ENCODE results near the gene FLOT1.

Gene FLOT1

GRCh38 chr6:30717129-30717844 lies 25.2 kb downstream of the FLOT1 start, which contains the start of gene MDC1:
Gene MDC1 (minus strand): TSS chr6:30717281. CDS start chr6:30715175, 2,106 bp downstream.
- DNase-seq (ENCODE audit: extremely low spot score), result peak; percentile 94
- no peak for TF ChIP-seq FOXK2 (IDR thresholded peaks at IDR 0.05)
- TF ChIP-seq ARNT (IDR thresholded peaks at IDR 0.05), result no peak
- no peak for TF ChIP-seq FOXA1 (IDR thresholded peaks at IDR 0.05)
- TF ChIP-seq ELF4 (IDR thresholded peaks at IDR 0.05), result peak; percentile 48; the same call in 1 of the 2 replicates
- TF ChIP-seq BHLHE40 (IDR thresholded peaks at IDR 0.05; ENCODE audit: borderline replicate concordance), result no peak
- no peak for TF ChIP-seq LEF1 (IDR thresholded peaks at IDR 0.05; ENCODE audit: borderline replicate concordance)
- no peak for TF ChIP-seq SUZ12 (IDR thresholded peaks at IDR 0.05)
- TF ChIP-seq ZNF384 (IDR thresholded peaks at IDR 0.05), result no peak
- peak; percentile 91 for TF ChIP-seq NFRKB (IDR thresholded peaks at IDR 0.05)
- TF ChIP-seq HDGF (IDR thresholded peaks at IDR 0.05; ENCODE audit: borderline replicate concordance), result no peak; the same call in 1 of the 2 replicates
- TF ChIP-seq, protein P1, sequence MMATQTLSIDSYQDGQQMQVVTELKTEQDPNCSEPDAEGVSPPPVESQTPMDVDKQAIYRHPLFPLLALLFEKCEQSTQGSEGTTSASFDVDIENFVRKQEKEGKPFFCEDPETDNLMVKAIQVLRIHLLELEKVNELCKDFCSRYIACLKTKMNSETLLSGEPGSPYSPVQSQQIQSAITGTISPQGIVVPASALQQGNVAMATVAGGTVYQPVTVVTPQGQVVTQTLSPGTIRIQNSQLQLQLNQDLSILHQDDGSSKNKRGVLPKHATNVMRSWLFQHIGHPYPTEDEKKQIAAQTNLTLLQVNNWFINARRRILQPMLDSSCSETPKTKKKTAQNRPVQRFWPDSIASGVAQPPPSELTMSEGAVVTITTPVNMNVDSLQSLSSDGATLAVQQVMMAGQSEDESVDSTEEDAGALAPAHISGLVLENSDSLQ (IDR thresholded peaks at IDR 0.05), result peak; percentile 99
- TF ChIP-seq CTBP1 (IDR thresholded peaks at IDR 0.05; ENCODE audit: borderline replicate concordance), result no peak
- TF ChIP-seq SP1 (IDR thresholded peaks at IDR 0.05), result no peak
- TF ChIP-seq L3MBTL2 (conservative IDR thresholded peaks at IDR 0.05), result peak; percentile 29; the same call in 1 of the 2 replicates
- TF ChIP-seq TARDBP (IDR thresholded peaks at IDR 0.05), result peak; percentile 86
- peak; percentile 35; the same call in 1 of the 2 replicates for TF ChIP-seq FOXM1 (IDR thresholded peaks at IDR 0.05; ENCODE audit: borderline replicate concordance)
- ChIA-PET POLR2A (interaction anchor here (0.5 to 3.5 kb wide), 35 partner anchors 8 to 1109 kb away, joined by 3 to 101 read pairs (median 4); partner anchors contain the start of genes ABCF1, DHX16, NRM and PPP1R10), CTCF (interaction anchor here (0.7 to 1.3 kb wide), 5 partner anchors 12 to 45 kb away, joined by 3 to 4 read pairs (median 3); partner anchors contain the start of genes DHX16 and IER3)

GRCh38 chr6:30716879-30717128 lies 25.7 kb downstream of the FLOT1 start:
- peak; percentile 18 for DNase-seq (ENCODE audit: extremely low spot score)
- CTCF ChIA-PET, result interaction anchor here (0.7 to 1.3 kb wide), 3 partner anchors 13 to 44 kb away, joined by 3 to 4 read pairs (median 3); partner anchors contain the start of gene DHX16
- TF ChIP-seq FOXA1 (IDR thresholded peaks at IDR 0.05), result no peak
- TF ChIP-seq NFRKB (IDR thresholded peaks at IDR 0.05), result peak; percentile 45; the same call in 1 of the 2 replicates
- peak; percentile 44 for TF ChIP-seq L3MBTL2 (conservative IDR thresholded peaks at IDR 0.05)
- TF ChIP-seq, protein P1 (IDR thresholded peaks at IDR 0.05), result no peak
- no peak for TF ChIP-seq HDGF (IDR thresholded peaks at IDR 0.05; ENCODE audit: borderline replicate concordance)
- TF ChIP-seq SP1 (IDR thresholded peaks at IDR 0.05), result no peak
- TF ChIP-seq FOXM1 (IDR thresholded peaks at IDR 0.05; ENCODE audit: borderline replicate concordance), result no peak
- POLR2A ChIA-PET, result interaction anchor here (0.7 to 3.5 kb wide), 33 partner anchors 9 to 369 kb away, joined by 3 to 101 read pairs (median 4); partner anchors contain the start of genes ABCF1, DHX16, NRM and PPP1R10

DNA sequence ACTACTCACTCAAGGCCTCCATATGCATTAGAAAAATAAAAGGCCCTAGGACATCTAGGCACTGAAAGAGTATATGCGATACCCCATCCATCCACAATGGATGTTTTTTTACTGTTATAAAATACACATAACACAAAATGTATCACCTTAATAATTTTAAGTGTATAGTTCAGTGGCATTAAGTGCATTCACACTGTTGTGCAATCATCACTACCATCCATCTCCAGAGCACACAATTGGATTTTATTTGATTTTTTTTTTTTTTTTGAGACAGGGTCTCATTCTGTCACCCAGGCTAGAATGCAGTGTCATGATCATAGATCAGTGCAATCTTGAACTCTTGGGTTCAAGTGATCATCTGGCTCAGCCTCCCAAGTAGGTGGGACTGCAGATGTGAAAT lies 28.2 kb downstream of the FLOT1 start:
- POLR2A ChIA-PET, result no interaction called here
- DNase-seq (ENCODE audit: extremely low spot score), result no peak
- CTCF ChIA-PET, result no interaction called here
- TF ChIP-seq ARNT (IDR thresholded peaks at IDR 0.05), result no peak

- TF ChIP-seq SP1 (IDR thresholded peaks at IDR 0.05), result no peak
- no peak for TF ChIP-seq ELF4 (IDR thresholded peaks at IDR 0.05)
- no peak for TF ChIP-seq L3MBTL2 (conservative IDR thresholded peaks at IDR 0.05)
- no peak for TF ChIP-seq BHLHE40 (IDR thresholded peaks at IDR 0.05; ENCODE audit: borderline replicate concordance)
- TF ChIP-seq ZNF384 (IDR thresholded peaks at IDR 0.05), result no peak
- no peak for TF ChIP-seq CTBP1 (IDR thresholded peaks at IDR 0.05; ENCODE audit: borderline replicate concordance)
- TF ChIP-seq LEF1 (IDR thresholded peaks at IDR 0.05; ENCODE audit: borderline replicate concordance), result no peak
- TF ChIP-seq, protein P1 (IDR thresholded peaks at IDR 0.05), result no peak
- TF ChIP-seq ARNT (IDR thresholded peaks at IDR 0.05), result no peak
- TF ChIP-seq NFRKB (IDR thresholded peaks at IDR 0.05), result no peak
- TF ChIP-seq FOXM1 (IDR thresholded peaks at IDR 0.05; ENCODE audit: borderline replicate concordance), result no peak
- no peak for TF ChIP-seq FOXK2 (IDR thresholded peaks at IDR 0.05)
- no peak for DNase-seq (ENCODE audit: extremely low spot score)
- ChIA-PET CTCF (interaction anchor here (1.0 kb wide), 1 partner anchor 18 kb away, joined by 7 read pairs; no protein-coding TSS in a partner anchor), POLR2A (interaction anchor here (0.9 to 3.1 kb wide), 5 partner anchors 8 to 25 kb away, joined by 3 to 13 read pairs (median 7); partner anchors contain the start of gene NRM)
Measured at GRCh38 chr6:30712441-30712945, 30.0 kb downstream of the FLOT1 start.

DNA sequence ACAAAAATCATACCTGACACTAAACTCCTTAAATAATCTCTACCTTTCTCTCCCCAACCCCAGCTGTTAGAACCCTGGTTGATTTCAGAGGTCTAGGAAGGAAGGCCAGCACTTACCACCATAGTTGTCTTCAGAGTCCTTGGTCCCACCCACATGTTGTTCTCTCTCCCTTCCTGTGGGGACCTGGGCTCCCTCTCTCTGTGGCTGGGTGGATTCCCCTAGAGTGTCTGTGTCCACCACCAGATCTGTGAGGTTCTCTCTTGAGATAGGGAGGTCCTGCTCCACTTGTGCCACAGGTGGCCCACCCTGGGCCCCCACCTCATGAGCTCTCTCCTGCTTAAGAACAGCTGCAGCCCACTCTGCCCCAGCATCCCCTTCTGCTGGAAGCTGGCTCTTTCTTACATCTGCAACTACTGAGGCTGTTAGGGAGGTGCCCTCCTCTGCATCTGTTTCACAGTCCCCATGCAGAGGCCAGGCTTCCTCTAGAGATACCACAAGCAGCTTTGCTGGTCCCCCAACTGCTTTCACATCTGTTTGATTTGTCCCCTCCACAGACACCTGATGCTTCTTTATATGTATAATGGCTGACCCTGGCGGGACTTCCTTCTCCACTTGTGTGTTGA lies 30.6 kb downstream of the FLOT1 start:
- ChIA-PET CTCF (no interaction called here), POLR2A (interaction anchor here (0.9 to 3.1 kb wide), 5 partner anchors 8 to 24 kb away, joined by 3 to 13 read pairs (median 7); partner anchors contain the start of gene NRM)
- no peak for DNase-seq (ENCODE audit: extremely low spot score)
- TF ChIP-seq ARNT (IDR thresholded peaks at IDR 0.05), result no peak
- TF ChIP-seq HDGF (IDR thresholded peaks at IDR 0.05; ENCODE audit: borderline replicate concordance), result no peak
- TF ChIP-seq, protein P1 (IDR thresholded peaks at IDR 0.05), result no peak
- TF ChIP-seq LEF1 (IDR thresholded peaks at IDR 0.05; ENCODE audit: borderline replicate concordance), result no peak
- no peak for TF ChIP-seq TARDBP (IDR thresholded peaks at IDR 0.05)
- no peak for TF ChIP-seq BHLHE40 (IDR thresholded peaks at IDR 0.05; ENCODE audit: borderline replicate concordance)
- TF ChIP-seq SP1 (IDR thresholded peaks at IDR 0.05), result no peak
- no peak for TF ChIP-seq ZNF384 (IDR thresholded peaks at IDR 0.05)

Measured in HEK293T (cell line).